GM12801 (cell line): ENCODE results near the gene RSBN1.

Experiments
- TF ChIP-seq, protein P1 (sequence below): IDR thresholded peaks from one replicate; pipeline ENCODE4 v1.5.1; 2011; ENCODE audit warnings: control low read depth; ENCODE audit not compliant: insufficient read length; ENCODE audit errors: extremely low read depth

Gene RSBN1

DNA sequence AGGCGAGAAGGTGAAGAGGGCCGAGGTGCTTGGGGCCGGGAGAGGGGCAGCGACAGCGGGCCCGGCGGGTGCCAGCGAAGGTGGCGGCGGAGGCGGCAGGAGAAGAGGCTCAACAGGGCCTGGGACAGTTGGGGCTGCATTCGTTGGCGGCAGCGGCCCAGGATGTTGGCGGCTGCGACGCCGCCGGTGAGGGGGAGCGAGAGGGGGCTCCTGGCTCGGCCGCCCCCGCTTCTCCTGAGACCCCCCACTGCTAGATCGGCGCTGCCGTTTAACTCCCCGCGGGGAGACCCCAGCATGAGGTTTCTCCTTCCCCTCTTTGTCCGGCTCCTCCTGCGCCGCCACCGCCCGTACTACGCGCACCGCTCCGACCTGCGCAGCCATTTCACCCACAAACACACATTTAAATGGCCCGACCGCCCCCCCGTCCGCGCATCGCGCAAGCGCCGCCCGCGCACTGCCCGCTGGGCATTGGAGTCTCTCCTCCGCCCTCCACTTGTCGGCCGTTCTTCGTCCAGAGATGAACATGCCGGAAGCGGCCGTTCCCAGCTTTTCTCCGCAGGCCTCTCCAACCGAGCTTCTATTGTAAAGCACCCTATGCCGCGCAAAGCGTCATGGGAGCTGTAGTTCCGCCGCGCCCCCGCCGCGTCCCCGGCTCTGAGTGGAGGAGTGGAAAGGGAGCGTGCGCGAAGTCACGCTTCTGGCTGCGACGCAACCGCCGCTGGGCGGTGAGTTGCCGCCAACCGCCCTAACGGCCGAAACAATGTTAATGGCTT, at the start of gene RSBN1:
RSBN1 (minus strand) TSS at position 589 of the 773 bp plus-strand sequence; CDS start at position 525, 64 bp downstream.
- TF ChIP-seq, protein P1, sequence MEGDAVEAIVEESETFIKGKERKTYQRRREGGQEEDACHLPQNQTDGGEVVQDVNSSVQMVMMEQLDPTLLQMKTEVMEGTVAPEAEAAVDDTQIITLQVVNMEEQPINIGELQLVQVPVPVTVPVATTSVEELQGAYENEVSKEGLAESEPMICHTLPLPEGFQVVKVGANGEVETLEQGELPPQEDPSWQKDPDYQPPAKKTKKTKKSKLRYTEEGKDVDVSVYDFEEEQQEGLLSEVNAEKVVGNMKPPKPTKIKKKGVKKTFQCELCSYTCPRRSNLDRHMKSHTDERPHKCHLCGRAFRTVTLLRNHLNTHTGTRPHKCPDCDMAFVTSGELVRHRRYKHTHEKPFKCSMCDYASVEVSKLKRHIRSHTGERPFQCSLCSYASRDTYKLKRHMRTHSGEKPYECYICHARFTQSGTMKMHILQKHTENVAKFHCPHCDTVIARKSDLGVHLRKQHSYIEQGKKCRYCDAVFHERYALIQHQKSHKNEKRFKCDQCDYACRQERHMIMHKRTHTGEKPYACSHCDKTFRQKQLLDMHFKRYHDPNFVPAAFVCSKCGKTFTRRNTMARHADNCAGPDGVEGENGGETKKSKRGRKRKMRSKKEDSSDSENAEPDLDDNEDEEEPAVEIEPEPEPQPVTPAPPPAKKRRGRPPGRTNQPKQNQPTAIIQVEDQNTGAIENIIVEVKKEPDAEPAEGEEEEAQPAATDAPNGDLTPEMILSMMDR = no peak

DNA sequence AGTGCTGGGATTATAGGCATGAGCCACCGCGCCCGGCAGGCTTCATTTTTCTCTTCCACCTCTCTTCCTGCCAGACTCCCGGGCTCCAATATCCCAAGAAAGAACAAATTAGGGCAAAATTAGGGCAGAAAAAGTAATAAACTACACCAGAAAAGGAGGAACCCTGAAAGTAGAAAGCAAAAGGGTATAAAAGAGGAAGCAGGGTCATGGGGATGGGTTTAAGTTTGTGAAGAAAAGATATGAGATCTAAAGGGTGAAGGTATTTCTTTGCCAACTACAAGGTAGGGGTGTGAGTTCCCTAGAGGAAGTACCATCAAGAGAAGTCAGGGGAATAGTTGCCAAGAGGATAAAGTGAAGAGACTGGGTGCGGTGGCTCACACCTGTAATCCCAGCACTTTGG, 49.4 kb upstream of the RSBN1 start:
- TF ChIP-seq, protein P1 = no peak

DNA sequence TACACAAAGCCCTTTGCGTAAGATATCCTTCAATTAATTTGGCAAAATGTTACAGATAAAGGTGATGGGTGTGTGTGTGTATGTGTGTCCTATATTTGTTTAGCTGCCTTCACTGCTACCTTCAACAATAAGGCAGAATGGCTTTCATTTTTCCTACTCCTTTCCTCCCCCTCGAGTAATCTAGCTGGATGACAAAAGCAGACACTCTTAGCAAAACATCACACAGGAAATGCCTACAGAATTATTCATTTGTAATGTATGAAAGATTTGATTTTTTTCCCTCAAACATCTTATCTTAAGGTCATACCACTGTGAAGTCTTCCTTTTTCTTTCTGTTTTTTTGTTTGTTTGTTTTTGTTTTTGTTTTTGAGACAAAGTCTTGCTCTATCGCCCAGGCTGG, 48.6 kb upstream of the RSBN1 start:
- TF ChIP-seq, protein P1 = no peak

DNA sequence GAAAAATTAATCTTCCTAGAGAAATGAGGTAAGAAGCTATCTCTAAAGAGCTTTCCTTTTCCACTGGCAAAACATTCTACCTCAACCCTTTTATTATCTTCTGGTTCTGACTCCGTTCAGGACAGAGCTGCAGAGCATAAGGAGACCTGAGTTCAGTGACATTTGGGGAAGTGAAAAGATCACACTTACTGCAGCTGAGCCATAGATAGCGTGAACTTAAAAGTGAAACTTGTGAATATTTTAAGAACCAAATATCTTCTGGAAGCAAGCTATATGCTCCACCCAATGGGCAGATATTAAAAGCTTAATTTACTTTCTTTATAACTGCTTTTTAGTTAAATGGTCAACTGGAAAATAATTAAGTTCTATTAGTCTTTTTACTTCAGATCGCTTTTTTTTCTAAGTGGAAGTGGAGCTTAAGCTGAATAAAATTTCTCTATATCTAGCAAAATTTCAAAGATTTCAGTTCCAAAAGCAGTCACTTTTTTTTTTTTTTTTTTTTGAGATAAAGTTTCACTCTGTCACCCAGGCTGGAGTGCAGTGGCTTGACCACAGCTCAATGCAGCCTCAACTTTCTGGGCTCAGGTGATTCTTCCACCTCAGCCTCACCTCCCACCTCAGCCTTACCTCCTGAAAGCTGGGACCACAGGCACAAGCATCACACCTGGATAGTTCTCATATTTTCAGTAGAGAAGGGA, 47.4 kb upstream of the RSBN1 start:
- TF ChIP-seq, protein P1 = no peak

DNA sequence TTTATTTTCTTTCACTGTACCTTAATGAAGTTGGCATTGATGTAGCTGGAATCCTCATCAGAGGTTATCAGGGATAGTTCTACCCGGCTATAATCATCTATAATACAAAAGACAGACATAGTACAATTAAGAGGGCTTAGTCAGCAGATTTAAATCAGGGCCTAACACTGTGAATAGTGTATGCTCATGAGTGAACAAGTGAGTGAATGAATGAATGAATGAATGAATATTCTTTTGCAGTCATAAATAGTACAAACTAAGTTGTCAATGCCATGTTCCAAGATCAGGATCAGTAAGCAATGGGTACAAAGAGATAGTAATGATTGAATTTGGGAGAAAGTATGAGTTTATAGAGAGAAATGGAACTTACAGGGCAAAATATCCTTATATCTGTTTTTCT, 46.7 kb upstream of the RSBN1 start:
- TF ChIP-seq, protein P1 = no peak

DNA sequence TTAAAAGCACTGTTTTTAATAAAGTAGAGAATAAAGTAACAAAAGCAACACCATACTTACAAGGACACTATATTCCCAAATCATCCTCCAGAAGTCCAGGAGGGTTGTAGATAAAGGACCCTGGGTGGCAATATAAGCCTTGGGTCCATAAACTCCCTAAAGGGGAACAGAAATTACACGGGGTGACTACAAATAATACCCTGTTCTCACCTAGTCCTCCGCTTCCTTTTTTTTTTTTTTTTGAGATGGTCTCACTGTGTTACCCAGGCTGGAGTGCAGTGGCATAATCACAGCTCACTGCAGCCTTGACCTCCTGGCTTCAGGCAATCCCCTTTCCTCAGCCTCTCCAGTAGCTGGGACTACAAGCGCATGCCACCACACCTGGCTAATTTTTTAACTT, 46.1 kb upstream of the RSBN1 start:
- TF ChIP-seq, protein P1 = no peak

DNA sequence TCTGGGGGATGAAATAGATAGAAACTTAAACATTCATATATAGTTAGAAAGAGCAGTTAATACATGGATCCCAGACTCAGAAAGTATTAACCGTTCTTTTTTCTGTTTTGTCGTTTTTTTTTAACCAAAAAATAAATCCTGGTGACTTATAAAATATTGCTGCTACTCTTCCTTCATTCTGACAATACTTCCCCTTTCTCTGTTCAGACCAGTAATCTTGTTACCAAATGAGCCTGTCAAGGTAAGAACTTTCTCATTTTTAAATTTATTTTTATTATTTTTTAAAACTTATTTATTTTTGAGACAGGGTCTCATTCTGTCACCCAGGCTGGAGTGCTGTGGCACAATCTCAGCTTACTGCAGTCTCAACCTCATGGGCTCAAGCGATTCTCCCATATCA, 45.5 kb upstream of the RSBN1 start:
- TF ChIP-seq, protein P1 = no peak
